A549 treated with GW870086 at 1 μM for 4 hours (cell line): ENCODE measurements around the gene HEXIM2. TPM values are rescaled to one million over a fixed set of nuclear protein-coding genes. Genes with fewer than 3 reads are reported as not detected.

Source experiments
- total RNA-seq: library from RNA; stranded (reverse); fragments of 200-300 nt; extraction: Qiagen RNA extraction; gene quantifications from 5 replicates; pipeline ENCODE4 v1.2.3, GENCODE V29; 2022; ENCODE audit warnings: low read depth

The HEXIM2 gene
- total RNA-seq, result 13.8 to 20.2 TPM (median 16.0 TPM) in 5 replicates

DNA sequence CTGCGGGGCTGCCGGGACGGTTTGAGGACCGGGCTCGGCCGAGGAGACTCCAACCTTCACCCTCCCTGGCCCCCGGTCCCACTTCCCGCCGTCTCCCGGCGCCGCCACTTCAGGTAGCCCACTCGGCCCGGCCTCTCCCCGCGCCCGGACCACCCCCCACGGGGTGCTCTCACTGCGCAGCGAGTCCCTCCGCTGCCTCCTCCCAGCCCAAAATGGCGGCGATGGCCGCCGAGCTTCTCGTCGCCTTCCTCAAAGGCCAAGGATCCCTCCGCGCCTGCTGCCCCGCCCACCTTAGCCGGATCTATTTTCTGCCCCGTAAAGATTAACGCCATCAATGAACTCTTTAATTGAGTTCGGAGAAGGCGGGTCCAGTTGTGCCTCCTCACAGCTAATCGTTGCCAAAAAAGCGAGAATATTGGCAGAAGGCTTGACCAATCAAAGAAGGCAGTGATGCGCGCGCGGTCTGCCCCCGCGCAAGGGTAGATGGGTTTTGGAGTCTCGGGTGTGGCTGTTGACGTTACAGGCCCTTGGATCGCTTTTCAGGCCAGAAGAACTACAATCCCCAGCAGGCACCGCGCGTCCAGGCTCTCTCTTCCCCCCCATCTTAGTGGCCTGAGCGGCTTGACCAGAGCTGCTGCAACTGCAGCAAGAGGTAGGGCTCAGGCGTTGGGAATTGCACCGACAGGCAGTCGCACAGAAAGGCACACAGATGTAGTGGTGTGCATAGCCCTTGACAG, at the start of gene HEXIM2:
Gene HEXIM2, plus strand, starts transcription at position 588 of the 737 bp plus-strand sequence. CDS start 919 bp downstream, outside the sequence.

DNA sequence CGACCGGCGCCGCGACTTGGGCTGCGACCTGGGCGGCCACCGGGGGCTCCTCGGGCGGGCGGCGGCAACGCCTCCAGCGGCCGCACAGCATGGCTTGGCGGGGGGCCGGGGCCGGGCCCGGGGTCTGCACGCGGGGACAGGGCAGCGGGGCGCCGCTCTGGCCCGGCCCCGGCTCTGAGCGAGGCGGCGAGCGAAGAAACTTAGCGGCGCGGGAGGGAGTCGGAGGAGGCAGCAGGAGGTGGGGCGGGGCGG, 29.4 kb upstream of the HEXIM2 start, which contains the start of gene PLCD3:
Gene PLCD3, minus strand, starts transcription at position 196 of the 252 bp plus-strand sequence. Its CDS starts 105 bp downstream, at position 91.

DNA sequence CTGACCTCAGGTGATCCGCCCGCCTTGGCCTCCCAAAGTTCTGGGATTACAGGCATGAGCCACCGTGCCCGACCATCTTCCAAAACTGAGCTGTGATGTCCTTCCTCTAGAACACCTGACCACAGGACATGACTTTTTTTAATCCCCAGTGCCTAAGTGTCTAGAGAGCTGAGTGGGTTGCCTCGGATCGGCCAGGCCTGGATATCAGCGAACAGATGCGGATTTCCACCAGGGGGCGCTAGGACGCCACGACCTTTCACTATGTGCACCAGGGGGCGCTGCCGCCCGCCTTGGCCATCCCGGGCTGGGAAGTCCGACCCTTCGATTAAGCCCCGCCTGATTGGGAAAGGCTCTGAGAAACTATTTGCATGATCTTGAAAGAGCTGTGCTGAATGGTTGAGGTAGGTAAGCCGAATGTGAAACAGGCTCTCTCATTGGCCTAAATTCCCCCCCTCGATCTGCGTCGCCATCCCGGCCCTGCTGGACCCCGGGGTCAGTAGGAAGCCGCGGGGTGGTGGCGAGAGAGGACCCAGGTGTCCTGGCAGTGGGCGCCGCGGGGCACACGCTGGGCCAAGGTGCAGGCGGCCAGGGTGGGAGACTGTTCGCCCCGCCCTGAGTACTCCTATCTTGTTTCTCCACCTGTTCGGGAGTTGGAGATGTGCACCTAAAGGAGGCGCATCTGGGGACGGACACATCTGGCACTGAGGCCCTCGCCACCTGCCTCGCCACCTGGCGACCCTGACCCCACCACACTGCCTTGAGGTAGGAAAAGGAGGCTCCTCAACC, 26.3 kb upstream of the HEXIM2 start, which contains the start of gene ACBD4:
Gene ACBD4, plus strand, starts transcription at position 496 of the 786 bp plus-strand sequence. CDS start 458 bp downstream, outside the sequence.

DNA sequence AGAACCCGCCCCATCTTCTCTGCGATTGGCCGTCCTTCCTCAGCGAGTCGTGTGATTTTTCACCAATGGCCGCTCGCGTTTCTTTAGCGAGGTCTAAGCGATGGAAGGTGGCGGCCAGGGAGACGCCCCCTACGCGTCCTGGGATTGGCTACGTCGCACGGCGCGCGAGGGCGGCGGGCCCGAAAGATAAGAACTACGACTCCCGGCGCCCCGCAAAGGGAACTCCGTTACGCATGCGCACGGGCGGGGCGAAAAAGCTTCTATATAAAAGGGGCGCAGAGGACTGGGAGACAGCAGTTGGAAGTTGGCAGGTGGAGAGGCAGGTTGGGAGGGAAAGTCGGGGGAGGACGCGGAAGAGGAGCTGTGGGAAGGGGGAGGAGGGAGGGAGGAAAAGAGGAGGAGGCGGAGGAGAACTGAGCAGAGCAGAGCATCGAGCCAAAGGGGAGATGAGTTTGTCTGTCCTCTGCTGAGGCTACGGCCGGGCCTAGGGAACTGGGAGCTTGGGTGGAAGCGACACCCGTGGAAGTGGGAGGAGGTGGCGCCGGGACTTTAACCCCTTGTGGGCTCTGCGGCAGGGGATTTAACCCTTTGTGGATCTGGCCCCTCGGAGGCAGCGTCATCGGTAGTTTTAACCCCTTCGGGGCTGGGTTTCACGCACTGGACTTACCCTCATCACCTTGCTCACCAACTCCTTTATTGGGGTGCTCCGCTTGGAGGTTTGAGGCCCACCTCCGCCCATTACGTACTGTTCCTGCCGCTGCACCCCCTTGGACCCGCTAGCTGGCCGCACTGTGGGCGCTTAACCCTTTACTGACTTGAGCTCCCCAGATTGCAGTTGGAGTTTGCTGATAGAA, 13.3 kb upstream of the HEXIM2 start, which contains the start of gene HEXIM1:
Gene HEXIM1, plus strand, starts transcription at position 293 of the 854 bp plus-strand sequence. CDS start 716 bp downstream, outside the sequence.

Other genes starting within 250 kb of the HEXIM2 start
- 0.70 to 1.0 TPM (median 0.98 TPM) in 5 replicates for gene GFAP, start 246.4 kb upstream of the HEXIM2 start, total RNA-seq
- 28.5 to 39.8 TPM (median 35.4 TPM) in 5 replicates for gene KIF18B, start 214.1 kb upstream of the HEXIM2 start, total RNA-seq
- 17.0 to 30.5 TPM (median 28.7 TPM) in 5 replicates for gene C1QL1, start 193.6 kb upstream of the HEXIM2 start, total RNA-seq
- gene DCAKD, start 110.2 kb upstream of the HEXIM2 start, total RNA-seq, result 14.0 to 16.9 TPM (median 16.8 TPM) in 5 replicates
- 164 to 390 TPM (median 182 TPM) in 5 replicates for gene NMT1, start 100.6 kb upstream of the HEXIM2 start, total RNA-seq
- gene PLCD3, start 29.4 kb upstream of the HEXIM2 start, total RNA-seq, result 146 to 212 TPM (median 192 TPM) in 5 replicates
- 6.0 to 8.2 TPM (median 7.3 TPM) in 5 replicates for gene ACBD4, start 26.2 kb upstream of the HEXIM2 start, total RNA-seq
- 42.3 to 53.2 TPM (median 47.9 TPM) in 5 replicates for gene HEXIM1, start 13.4 kb upstream of the HEXIM2 start, total RNA-seq
- gene FMNL1, start 60.0 kb downstream of the HEXIM2 start, total RNA-seq, result 31.4 to 37.6 TPM (median 36.1 TPM) in 5 replicates
- gene SPATA32, start 100.2 kb downstream of the HEXIM2 start, total RNA-seq, result 0.08 to 0.19 TPM (median 0.15 TPM) in 5 replicates
- gene MAP3K14, start 155.1 kb downstream of the HEXIM2 start, total RNA-seq, result 44.8 to 65.3 TPM (median 59.6 TPM) in 5 replicates